SK-N-MC (cell line): Measurements from ENCODE around the gene GOLGA8M.
"Not testable (repeated sequence)": the region's sequence is repeated elsewhere in the genome, so short reads cannot be mapped to it uniquely, and the experiment has no call there.

ENCODE experiments used
- DNase-seq: peaks from one replicate; pipeline ENCODE4 v3.0.0-alpha.2; 2011; ENCODE audit warnings: low read depth, low spot score
- H3K27ac ChIP-seq: fragments of 200-600 bp; sonication (generic); 2 replicates; pipeline ENCODE4 v1.5.1; 2016; ENCODE audit warnings: mixed run types
- H3K36me3 ChIP-seq: fragments of 200-600 bp; sonication (generic); 2 replicates; pipeline ENCODE4 v1.6.1; 2017; ENCODE audit warnings: antibody characterized with exemption, low read length, mixed read lengths; ENCODE audit not compliant: insufficient read depth
- H3K4me3 ChIP-seq: fragments of 200-600 bp; sonication (generic); 2 replicates; pipeline ENCODE4 v1.5.1; 2016
- H3K9ac ChIP-seq: fragments of 200-600 bp; sonication (generic); 2 replicates; pipeline ENCODE4 v1.8.0; 2017; ENCODE audit warnings: mixed run types, mixed read lengths; ENCODE audit not compliant: insufficient read length
- H3K9me3 ChIP-seq: fragments of 200-600 bp; sonication (generic); 2 replicates; pipeline ENCODE4 v1.6.1; 2017; ENCODE audit warnings: low read depth, mild to moderate bottlenecking, antibody characterized with exemption, low read length, moderate library complexity, mixed read lengths
- EZH2 ChIP-seq: fragments of 200-600 bp; sonication (generic); IDR thresholded peaks from one replicate; pipeline ENCODE4 v1.6.1; 2017; ENCODE audit warnings: antibody characterized with exemption
- FOXP2 ChIP-seq: optimal IDR thresholded peaks from 2 replicates; pipeline ENCODE3; 2011; ENCODE audit warnings: mild to moderate bottlenecking, moderate library complexity; ENCODE audit not compliant: insufficient read depth; ENCODE audit errors: extremely low read length, control extremely low read depth
- POLR2AphosphoS5 ChIP-seq: IDR thresholded peaks from 2 replicates; pipeline ENCODE4 v1.6.1; 2012; ENCODE audit warnings: mild to moderate bottlenecking, low read depth, low read length, borderline replicate concordance

Gene GOLGA8M

GRCh38 chr15:28712270-28712669 is at the start of gene GOLGA8M:
Gene GOLGA8M, minus strand, starts transcription at chr15:28712421. Its CDS starts 98 bp downstream, at chr15:28712323.
- H3K4me3 ChIP-seq, DNase-seq, H3K36me3 ChIP-seq, H3K9ac ChIP-seq, H3K27ac ChIP-seq, H3K9me3 ChIP-seq: not testable (repeated sequence)

- not testable (repeated sequence) for H3K27ac ChIP-seq, H3K4me3 ChIP-seq, H3K36me3 ChIP-seq, H3K9me3 ChIP-seq, H3K9ac ChIP-seq, DNase-seq
Observed at GRCh38 chr15:28742890-28743289, 30.7 kb upstream of the GOLGA8M start.

- not testable (repeated sequence) for H3K4me3 ChIP-seq
Observed at GRCh38 chr15:28738590-28739292, 26.5 kb upstream of the GOLGA8M start.

GRCh38 chr15:28738200-28738561 is 26.0 kb upstream of the GOLGA8M start:
- not testable (repeated sequence) for H3K9me3 ChIP-seq, H3K36me3 ChIP-seq, H3K27ac ChIP-seq, H3K4me3 ChIP-seq, DNase-seq, H3K9ac ChIP-seq

More at GRCh38 chr15:28738590-28739292, 26.5 kb upstream of the GOLGA8M start:
- not testable (repeated sequence) for H3K9ac ChIP-seq, H3K27ac ChIP-seq, H3K9me3 ChIP-seq, H3K36me3 ChIP-seq, DNase-seq

GRCh38 chr15:28737521-28738199 is 25.4 kb upstream of the GOLGA8M start:
- H3K36me3 ChIP-seq, H3K27ac ChIP-seq, H3K9ac ChIP-seq, H3K9me3 ChIP-seq, DNase-seq, H3K4me3 ChIP-seq: not testable (repeated sequence)

- DNase-seq, H3K9me3 ChIP-seq, H3K4me3 ChIP-seq, H3K27ac ChIP-seq, H3K9ac ChIP-seq, H3K36me3 ChIP-seq: not testable (repeated sequence)
Observed at GRCh38 chr15:28728061-28728460, 15.8 kb upstream of the GOLGA8M start.

- H3K27ac ChIP-seq, H3K9ac ChIP-seq, H3K36me3 ChIP-seq, H3K9me3 ChIP-seq, DNase-seq, H3K4me3 ChIP-seq: not testable (repeated sequence)
Observed at GRCh38 chr15:28727026-28727425, 14.8 kb upstream of the GOLGA8M start.

- DNase-seq = no peak
- Histone ChIP-seq H3K27ac (no peak overlapping the region), H3K36me3 (no peaks in the 10 kb centered on the region), H3K9ac (no peak overlapping the region), H3K9me3 (no peaks in the 10 kb centered on the region), H3K4me3 (no peak overlapping the region)
- TF ChIP-seq FOXP2 = no peak
- no peak for TF ChIP-seq POLR2AphosphoS5
- no peak for TF ChIP-seq EZH2
Observed at GRCh38 chr15:28726102-28726501, 13.9 kb upstream of the GOLGA8M start.

- TF ChIP-seq POLR2AphosphoS5 (no peak), FOXP2 (no peak), EZH2 (no peak)
- Histone ChIP-seq H3K9ac (no peak overlapping the region), H3K36me3 (no peaks in the 10 kb centered on the region), H3K9me3 (no peaks in the 10 kb centered on the region), H3K27ac (no peak overlapping the region), H3K4me3 (no peak overlapping the region)
- no peak for DNase-seq
Observed at GRCh38 chr15:28725556-28725955, 13.3 kb upstream of the GOLGA8M start.

- H3K9ac ChIP-seq, H3K4me3 ChIP-seq, H3K9me3 ChIP-seq, H3K36me3 ChIP-seq, H3K27ac ChIP-seq, DNase-seq: not testable (repeated sequence)
Observed at GRCh38 chr15:28723986-28724385, 11.8 kb upstream of the GOLGA8M start.

- DNase-seq, H3K9ac ChIP-seq, H3K4me3 ChIP-seq, H3K27ac ChIP-seq, H3K36me3 ChIP-seq, H3K9me3 ChIP-seq: not testable (repeated sequence)
Observed at GRCh38 chr15:28719626-28720025, 7.4 kb upstream of the GOLGA8M start.

GRCh38 chr15:28718576-28718975 is 6.4 kb upstream of the GOLGA8M start:
- not testable (repeated sequence) for DNase-seq, H3K4me3 ChIP-seq, H3K36me3 ChIP-seq, H3K9ac ChIP-seq, H3K27ac ChIP-seq, H3K9me3 ChIP-seq

GRCh38 chr15:28714176-28714575 is 2.0 kb upstream of the GOLGA8M start:
- H3K9me3 ChIP-seq, H3K27ac ChIP-seq, DNase-seq, H3K4me3 ChIP-seq, H3K36me3 ChIP-seq, H3K9ac ChIP-seq: not testable (repeated sequence)

- H3K4me3 ChIP-seq = not testable (repeated sequence)
Observed at GRCh38 chr15:28703927-28704326, 8.3 kb downstream of the GOLGA8M start.

More at GRCh38 chr15:28703927-28704326, 8.3 kb downstream of the GOLGA8M start:
- H3K9ac ChIP-seq, H3K36me3 ChIP-seq, H3K27ac ChIP-seq, DNase-seq, H3K9me3 ChIP-seq: not testable (repeated sequence)
